ENCODE results near the gene HIVEP3. TPM values are rescaled to one million over a fixed set of nuclear protein-coding genes. Genes with fewer than 3 reads are reported as not detected.

HIVEP3 gene
- total RNA-seq, 1 experiment from 2014 or later: 1.4 TPM

GRCh38 chr1:41792485-41792770, 126.3 kb downstream of the HIVEP3 start:
- Histone ChIP-seq H3K79me2 (ENCODE audit: insufficient read depth, low read length) (no peaks in the 10 kb centered on the region), H2BK20ac (ENCODE audit: low read depth, low read length, poor library complexity, severe bottlenecking) (no peak overlapping the region), H2BK12ac (ENCODE audit: insufficient read length, low read depth, low read length) (no peak overlapping the region), H3K27me3 (ENCODE audit: insufficient read depth, low read length) (no peaks in the 10 kb centered on the region), H3T11ph (ENCODE audit: low read length) (no peak overlapping the region), H2BK5ac (ENCODE audit: insufficient read length, low read length) (no peak overlapping the region), H3K4me2 (ENCODE audit: insufficient read depth, insufficient read length, low read length) (no peak overlapping the region), H3K9ac (ENCODE audit: extremely low read depth, insufficient read length, low read length) (no peak overlapping the region), H3K79me1 (ENCODE audit: insufficient read depth, low read depth, low read length, poor library complexity, severe bottlenecking) (no peaks in the 10 kb centered on the region), H4K8ac (replicated peaks; ENCODE audit: insufficient read length, low read depth, low read length) (no peak overlapping the region), H4K5ac (ENCODE audit: insufficient read length, low read depth, low read length) (no peak overlapping the region), H3K18ac (ENCODE audit: insufficient read length, low read depth, low read length) (no peak overlapping the region), H3K23ac (ENCODE audit: insufficient read length, low read depth, low read length) (no peak overlapping the region), H3K4me1 (ENCODE audit: insufficient read depth, low read length) (no peaks in the 10 kb centered on the region), H3K9me3 (ENCODE audit: control insufficient read depth, low read depth, low read length) (no peaks in the 10 kb centered on the region), H4K91ac (ENCODE audit: insufficient read length, low read depth, low read length) (no peak overlapping the region), H2BK15ac (ENCODE audit: low read depth, low read length) (no peak overlapping the region), H3K4ac (ENCODE audit: low read depth, low read length) (no peak overlapping the region), H2AK5ac (ENCODE audit: insufficient read length, low read length) (no peak overlapping the region), H2BK120ac (ENCODE audit: low read depth, low read length, poor library complexity, severe bottlenecking) (no peak overlapping the region), H4K20me1 (ENCODE audit: control insufficient read depth, insufficient read depth, insufficient read length) (no peaks in the 10 kb centered on the region), H3K27ac (ENCODE audit: insufficient read length, low read depth, low read length) (no peak overlapping the region), H2AFZ (ENCODE audit: low read length) (no peak overlapping the region), H3K56ac (ENCODE audit: insufficient read length, low read depth, low read length) (no peak overlapping the region), H3K23me2 (ENCODE audit: insufficient read length, low read depth, low read length, poor library complexity, severe bottlenecking) (no peaks in the 10 kb centered on the region), H3K14ac (ENCODE audit: insufficient read depth, low read length) (no peak overlapping the region)
- Mint-ChIP-seq H3K27ac (no peak overlapping the region), H3K36me3 (ENCODE audit: insufficient read depth in 1 of 3, low read depth in 3 of 3) (no peaks in the 10 kb centered on the region), H3K27me3 (ENCODE audit: low read depth) (peaks cover 2% of the 10 kb centered on the region), H3K4me3 (no peak overlapping the region), H3K4me1 (peaks cover 4 to 6% of the 10 kb centered on the region in 2 experiments; a peak in 3 of 4 replicates), H3K9me3 (no peaks in the 10 kb centered on the region)
- no peak for DNase-seq
- no peak for TF ChIP-seq CTCF (conservative IDR thresholded peaks at IDR 0.05)

Data from H9 (cell line).